GM18519 (cell line): ENCODE results near the gene SLC9A3.

Experiments
- ATAC-seq: cut with Tn5 transposase; IDR thresholded peaks from one replicate; pipeline ENCODE4 v1.9.1; 2021; ENCODE audit warnings: mild to moderate bottlenecking, moderate library complexity; ENCODE audit not compliant: unreplicated experiment, low FRiP score

SLC9A3 gene

GRCh38 chr5:527646-528628 lies 3.7 kb upstream of the SLC9A3 start:
- ATAC-seq: no peak

GRCh38 chr5:526456-527088 lies 2.3 kb upstream of the SLC9A3 start:
- no peak for ATAC-seq

- ATAC-seq: no peak
Observed at GRCh38 chr5:525916-526315, 1.7 kb upstream of the SLC9A3 start.

- no peak for ATAC-seq
Observed at GRCh38 chr5:524973-525761, 918 bp upstream of the SLC9A3 start.

- no peak for ATAC-seq
Observed at GRCh38 chr5:523441-524222, 617 bp downstream of the SLC9A3 start.

DNA sequence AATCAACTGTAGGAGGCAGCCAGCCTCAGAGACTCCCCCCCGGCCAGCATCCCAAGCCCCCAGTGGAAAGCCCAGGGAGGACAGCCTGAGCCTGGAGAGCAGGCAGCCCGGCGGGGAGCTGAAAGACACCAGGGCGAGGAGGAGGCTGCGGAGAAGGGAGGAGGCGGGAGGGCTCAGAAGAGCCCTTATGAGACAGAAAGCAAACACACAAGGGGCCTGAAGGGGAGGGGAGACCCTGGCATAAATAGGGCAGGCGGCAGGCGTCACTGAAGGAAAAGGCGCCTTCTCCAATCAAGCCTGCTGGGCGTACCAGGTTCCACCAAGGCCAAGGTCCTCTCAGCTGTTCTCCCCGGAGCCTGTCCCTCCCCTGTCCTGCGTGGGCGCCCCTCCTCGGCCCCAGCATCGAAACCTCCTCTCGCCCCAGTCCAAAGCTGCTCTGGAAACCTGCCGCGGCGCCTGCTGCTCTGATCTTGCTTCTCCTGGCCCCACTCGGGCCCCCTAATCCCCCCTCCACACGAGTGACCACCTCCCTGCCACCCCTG lies 1.3 kb downstream of the SLC9A3 start:
- ATAC-seq: no peak

DNA sequence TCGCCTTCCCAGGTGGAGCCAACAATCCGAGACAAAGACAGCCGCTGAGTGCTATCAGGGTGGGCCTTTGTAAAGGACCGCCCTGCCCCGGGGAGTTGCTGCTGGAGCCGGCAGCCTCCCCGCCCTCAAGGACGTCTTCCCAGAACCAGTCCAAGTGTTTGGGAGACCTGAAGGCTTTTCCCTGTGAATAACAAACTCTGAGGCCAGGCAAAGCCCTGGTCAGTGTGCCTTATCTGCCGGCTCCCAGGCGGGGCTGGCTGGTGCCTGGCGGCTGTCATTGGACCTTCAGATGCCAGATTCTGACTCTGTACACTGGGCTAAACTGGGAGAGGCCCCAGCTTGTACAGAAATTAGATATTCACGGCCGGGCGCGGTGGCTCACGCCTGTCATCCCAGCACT lies 2.1 kb downstream of the SLC9A3 start:
- ATAC-seq: no peak

GRCh38 chr5:521680-522079 lies 2.6 kb downstream of the SLC9A3 start:
- no peak for ATAC-seq

- ATAC-seq: no peak
Observed at GRCh38 chr5:520850-521226, 3.4 kb downstream of the SLC9A3 start.

DNA sequence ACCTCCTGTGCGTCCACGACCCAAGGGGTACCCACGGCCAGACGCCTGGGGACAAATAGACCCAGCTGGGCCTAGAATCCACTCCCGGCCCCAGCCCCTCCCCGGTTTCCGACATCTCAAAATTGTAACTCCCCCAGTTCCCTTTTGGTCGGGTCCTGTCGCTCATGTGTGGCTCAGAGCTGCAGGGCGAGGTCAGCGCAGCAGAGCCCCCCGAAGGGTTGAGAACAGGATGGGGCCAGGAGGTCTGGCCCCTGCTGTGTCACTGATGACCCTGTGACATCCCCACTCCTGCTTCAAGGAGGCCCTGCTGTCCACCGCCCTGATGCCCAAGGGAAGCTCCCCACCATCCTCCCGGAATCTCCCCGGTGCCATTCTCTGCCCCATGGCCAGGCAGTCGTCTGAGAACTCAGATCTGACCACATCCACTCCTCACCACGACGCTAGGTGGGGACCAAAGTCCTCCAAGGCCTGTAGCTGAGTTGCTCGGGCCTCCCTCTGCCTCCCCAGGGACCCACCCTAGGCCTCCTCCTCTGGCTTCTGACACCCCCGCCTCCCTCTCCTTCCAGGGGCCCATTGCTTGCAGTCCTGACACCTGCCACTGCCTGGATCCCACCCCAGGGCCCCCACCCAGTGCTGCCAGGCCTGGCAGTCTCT lies 3.9 kb downstream of the SLC9A3 start:
- ATAC-seq: no peak

DNA sequence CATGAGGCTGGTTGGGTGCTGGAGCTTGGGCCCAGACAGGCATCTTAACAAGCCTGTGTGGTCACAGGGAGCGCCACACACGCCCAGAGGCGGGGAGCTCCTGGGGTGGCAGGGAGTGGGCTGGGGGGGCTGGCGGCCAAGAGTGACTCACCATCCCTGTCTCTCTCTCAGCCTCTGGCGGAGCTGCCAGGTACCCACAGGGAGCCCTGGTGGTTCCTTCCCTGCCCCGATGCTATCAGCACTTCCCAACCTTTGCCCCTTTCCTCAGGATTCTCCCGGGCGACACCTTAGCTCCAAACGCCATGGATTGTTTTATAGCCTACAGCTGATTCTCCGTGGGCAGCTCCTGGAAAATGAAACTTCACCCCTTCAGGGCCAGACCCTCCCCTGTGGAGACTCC lies 5.5 kb downstream of the SLC9A3 start:
- no peak for ATAC-seq

- no peak for ATAC-seq
Observed at GRCh38 chr5:517535-518100, 6.6 kb downstream of the SLC9A3 start.

DNA sequence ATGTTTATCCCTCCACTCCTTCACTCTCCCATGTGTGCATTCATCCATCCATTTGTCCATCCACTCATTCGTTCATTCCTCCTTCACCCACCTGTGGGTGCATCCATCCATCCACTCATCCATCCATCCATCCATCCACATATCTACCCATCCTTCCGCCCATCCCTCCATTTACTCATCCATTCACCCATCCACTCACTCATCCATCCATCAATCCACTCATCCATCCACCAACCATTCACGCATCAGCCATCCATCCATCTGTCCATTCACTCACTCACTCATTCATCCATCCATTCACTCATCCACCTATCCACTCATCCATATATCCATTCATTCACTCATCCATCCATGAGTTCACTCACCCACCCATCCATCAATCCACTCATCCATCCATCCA lies 7.3 kb downstream of the SLC9A3 start:
- no peak for ATAC-seq

DNA sequence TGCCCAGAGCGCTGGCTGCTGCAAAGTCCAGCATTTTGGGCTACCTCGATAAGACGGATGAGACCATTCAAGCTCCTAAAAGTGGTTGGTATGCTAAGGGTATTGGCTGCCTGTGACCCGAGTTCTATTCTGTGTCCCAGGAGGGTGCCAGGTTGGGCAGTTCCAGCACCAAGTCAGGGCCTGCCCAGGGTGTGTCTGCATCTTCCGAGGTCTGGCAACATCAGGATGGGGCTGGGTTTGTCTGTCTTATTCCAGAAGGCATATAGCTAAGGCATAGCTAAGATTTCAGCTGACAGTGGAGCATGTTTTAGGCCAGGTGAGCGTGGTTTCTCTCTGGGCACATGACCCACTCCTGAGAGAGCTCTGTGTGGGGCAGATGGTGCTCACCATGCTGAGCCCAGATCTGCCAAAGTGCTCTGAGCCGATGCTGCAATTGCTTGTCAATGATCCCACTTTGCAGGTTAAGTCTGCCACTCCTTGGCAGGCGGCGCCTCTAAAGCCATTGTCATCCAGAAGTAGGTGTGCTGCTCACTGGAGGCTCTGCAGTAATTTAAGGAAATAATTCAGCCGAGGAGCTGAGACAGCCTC lies 7.8 kb downstream of the SLC9A3 start:
- no peak for ATAC-seq

DNA sequence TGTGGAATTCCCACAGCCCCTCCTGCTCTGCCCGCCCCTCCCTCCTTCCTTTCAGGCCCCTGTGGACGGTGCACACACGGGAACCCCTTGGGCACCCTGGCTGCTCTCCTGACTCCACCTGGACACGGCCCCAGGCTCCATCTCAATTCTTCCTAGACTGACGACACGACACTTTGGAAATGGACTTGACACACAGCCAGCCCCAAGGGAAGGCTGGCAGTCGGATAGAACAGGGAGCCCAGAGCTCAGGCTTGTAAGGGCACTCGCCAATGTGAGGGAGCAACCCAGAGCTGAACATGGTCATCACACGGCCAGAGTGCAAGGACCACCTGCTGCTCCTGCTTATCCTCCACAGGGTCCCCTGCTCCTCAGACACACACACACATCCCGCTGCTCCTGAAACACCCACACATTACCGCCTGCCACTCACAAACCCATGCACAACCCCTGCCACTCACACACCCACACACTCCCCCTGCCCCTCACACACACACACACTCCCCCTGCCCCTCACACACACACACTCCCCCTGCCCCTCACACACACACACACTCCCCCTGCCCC lies 8.9 kb downstream of the SLC9A3 start:
- no peak for ATAC-seq

- ATAC-seq: no peak
Observed at GRCh38 chr5:514673-515072, 9.6 kb downstream of the SLC9A3 start.

GRCh38 chr5:514101-514485 lies 10.2 kb downstream of the SLC9A3 start:
- no peak for ATAC-seq

DNA sequence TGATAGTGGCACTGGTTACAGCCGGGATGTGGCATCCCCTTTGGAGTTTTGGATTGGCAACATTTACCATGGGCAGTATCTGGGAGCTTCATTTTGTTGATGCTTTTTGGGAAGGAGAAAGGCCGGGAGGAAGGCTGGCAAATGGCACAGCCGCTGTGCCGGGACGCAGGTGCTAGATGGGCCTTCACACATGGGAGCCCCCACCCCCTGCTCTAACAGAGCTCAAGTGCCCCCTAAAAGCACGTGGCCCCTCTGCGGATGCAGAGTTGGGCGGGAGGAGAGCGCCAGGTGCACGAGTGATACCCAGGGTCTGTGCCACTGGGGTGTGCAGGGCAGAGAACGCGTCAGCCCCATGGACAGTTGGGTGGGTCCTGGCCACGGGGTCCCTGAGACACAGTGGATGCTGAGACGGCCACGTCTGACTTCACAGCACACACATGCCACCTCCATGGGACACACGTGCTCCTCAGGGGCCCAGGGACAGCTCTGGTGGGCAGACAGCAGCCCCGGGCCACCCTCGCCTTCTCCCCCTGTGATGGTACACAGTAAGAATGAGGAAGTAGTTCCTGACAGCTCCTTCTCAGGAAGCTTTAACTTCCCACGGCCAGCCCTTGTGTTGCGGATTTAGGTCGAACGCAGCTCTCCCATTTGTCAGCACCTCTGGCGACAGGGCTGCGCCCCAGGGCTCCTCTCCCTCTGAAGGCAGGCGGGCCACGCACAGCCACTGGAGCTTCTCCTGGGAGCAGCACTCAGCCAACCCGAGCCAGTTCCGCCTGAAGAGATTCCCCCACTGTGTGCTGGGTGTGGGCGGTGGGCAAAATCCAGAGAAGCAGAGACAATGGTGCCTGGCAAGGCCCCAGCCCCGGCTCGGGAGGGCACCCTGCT lies 10.8 kb downstream of the SLC9A3 start:
- no peak for ATAC-seq
